Astrocyte of the spinal cord (primary cell): Measurements from ENCODE around the gene PF4V1.
A peak's percentile ranks its signal among the peaks of the same experiment; 100 is the strongest.

ENCODE experiments used
- DNase-seq: peaks from one replicate; pipeline ENCODE4 v3.0.0; 2011; ENCODE audit warnings: low read depth, low spot score
- H3K4me3 ChIP-seq: 2 replicates; pipeline ENCODE4 v1.5.1; 2011; ENCODE audit warnings: low read depth, mild to moderate bottlenecking, low read length, moderate library complexity
- CTCF ChIP-seq: IDR thresholded peaks from 2 replicates; pipeline ENCODE4 v1.5.1; 2012; ENCODE audit warnings: low read depth, mild to moderate bottlenecking, low read length, inconsistent platforms
- in situ Hi-C: cut with HindIII; loops from 2 replicates; pipeline ENCODE4 v1.10.0; 2017; ENCODE audit warnings: low sequenced_read_pairs

Gene PF4V1

GRCh38 chr4:73821325-73821724 is 31.8 kb upstream of the PF4V1 start:
- H3K4me3 ChIP-seq = no peak overlapping the region
- DNase-seq = no peak
- in situ Hi-C loops = no loop called here
- no peak for TF ChIP-seq CTCF

DNA sequence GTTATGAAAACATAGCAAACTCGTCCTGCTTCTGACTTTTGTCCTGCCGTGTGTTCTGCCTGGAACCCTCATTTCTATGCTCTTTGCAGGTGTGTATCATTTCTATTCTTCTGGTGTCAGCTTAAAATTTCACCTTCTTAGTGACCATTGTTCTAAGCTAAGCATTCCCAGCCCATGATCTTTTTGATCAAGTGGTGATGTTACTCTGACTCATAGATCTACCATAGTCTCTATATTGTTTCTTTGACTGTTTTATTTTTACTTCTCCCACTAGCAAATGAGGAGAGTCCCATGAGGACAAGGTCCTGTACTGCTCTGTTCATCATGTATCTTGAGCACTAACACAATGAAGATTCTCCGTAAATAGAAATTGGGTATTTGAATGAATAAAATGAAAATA is 30.7 kb upstream of the PF4V1 start:
- no peak for TF ChIP-seq CTCF
- peak; percentile 22 for DNase-seq
- in situ Hi-C loops = no loop called here
- no peak overlapping the region for H3K4me3 ChIP-seq

DNA sequence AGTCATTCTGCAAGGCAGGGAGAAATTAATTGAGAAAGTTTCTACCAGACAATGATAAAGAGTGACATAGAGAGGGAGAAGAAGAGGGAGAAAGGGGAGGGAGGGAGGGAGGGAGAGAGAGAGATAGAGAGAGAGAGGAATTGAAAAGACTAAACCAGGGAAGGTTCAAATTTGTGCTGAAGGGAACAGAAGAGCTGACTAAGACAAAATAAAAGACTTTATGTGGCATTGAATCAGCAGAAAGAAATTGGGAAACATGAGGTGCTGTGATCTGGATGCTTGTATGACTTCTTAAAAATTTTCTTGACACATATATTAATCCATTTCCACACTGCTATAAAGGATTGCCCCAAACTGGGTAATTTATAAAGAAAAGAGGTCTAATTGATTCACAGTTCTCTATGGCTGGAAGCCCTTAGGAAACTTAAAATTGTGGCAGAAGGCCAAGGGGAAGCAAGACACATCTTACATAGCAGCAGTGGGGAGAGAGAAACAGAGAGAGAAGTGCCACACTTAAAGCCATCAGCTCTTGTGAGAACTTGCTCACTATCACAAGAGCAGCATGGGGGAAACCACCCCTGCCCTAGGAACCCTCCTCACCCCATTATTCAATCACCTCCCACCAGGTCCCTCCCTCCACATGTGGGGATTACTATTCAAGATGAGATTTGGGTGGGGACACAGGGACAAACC is 30.1 kb upstream of the PF4V1 start:
- in situ Hi-C loops = no loop called here
- no peak for TF ChIP-seq CTCF
- no peak overlapping the region for H3K4me3 ChIP-seq
- no peak for DNase-seq

GRCh38 chr4:73823760-73824159 is 29.3 kb upstream of the PF4V1 start:
- in situ Hi-C loops = no loop called here
- H3K4me3 ChIP-seq = no peak overlapping the region
- DNase-seq = no peak
- no peak for TF ChIP-seq CTCF

GRCh38 chr4:73828956-73829355 is 24.1 kb upstream of the PF4V1 start:
- DNase-seq = peak; percentile 80
- in situ Hi-C loops = no loop called here
- H3K4me3 ChIP-seq = no peak overlapping the region
- TF ChIP-seq CTCF = no peak

- DNase-seq = peak; percentile 58
- no peak overlapping the region for H3K4me3 ChIP-seq
- TF ChIP-seq CTCF = no peak
- in situ Hi-C loops = no loop called here
Observed at GRCh38 chr4:73831569-73831968, 21.5 kb upstream of the PF4V1 start.

DNA sequence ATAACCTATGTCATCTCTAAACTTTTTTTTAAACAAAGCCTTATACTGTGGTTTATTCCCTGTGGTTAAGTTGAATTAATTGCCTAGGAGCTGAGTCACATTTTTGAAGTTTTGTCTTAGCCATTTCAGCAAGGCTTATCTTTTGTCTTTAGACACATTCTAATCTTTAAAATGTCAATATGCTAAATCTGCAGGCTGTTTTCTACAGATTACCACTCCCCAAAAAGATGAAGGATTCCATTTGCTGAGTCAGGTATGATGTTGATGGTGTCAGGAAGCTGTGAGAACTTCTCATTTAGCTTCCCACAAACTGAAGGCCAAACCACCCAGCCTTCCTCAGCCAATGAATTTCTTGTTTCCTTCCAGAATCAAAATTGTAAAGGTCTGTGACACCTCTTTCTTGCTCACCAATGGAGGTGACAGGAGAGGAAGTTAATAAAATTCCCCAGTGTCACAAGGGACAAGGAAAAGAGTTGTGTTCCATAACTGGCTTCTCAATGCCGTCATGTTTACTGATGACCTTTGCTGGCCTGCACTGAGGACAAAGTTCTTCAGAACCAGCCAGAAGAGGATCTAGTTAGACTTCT is 20.4 kb upstream of the PF4V1 start:
- no peak for TF ChIP-seq CTCF
- DNase-seq = peak; percentile 74
- in situ Hi-C loops = no loop called here
- no peak overlapping the region for H3K4me3 ChIP-seq
